D341Med (cell line): ENCODE measurements around the gene SAMHD1.
"Not testable (repeated sequence)": the region's sequence is repeated elsewhere in the genome, so short reads cannot be mapped to it uniquely, and the experiment has no call there.

Source experiments
- DNase-seq: peaks from one replicate; pipeline ENCODE4 v3.0.0; 2012; ENCODE audit warnings: low spot score

SAMHD1 gene

GRCh38 chr20:36956016-36956415, 4.5 kb upstream of the SAMHD1 start:
- DNase-seq = no peak

- DNase-seq = no peak
These were observed 651 bp upstream of the SAMHD1 start for GRCh38 chr20:36951979-36952738.

- peak; percentile 55 for DNase-seq
These were observed 902 bp downstream of the SAMHD1 start for GRCh38 chr20:36950414-36951197.

- no peak for DNase-seq
These were observed 10.1 kb downstream of the SAMHD1 start for GRCh38 chr20:36941401-36941835.

- DNase-seq = no peak
These were observed 14.1 kb downstream of the SAMHD1 start for GRCh38 chr20:36937402-36937770.

- not testable (repeated sequence) for DNase-seq
These were observed 14.6 kb downstream of the SAMHD1 start for GRCh38 chr20:36936761-36937401.

- DNase-seq = no peak
These were observed 15.2 kb downstream of the SAMHD1 start for GRCh38 chr20:36936341-36936740.

- not testable (repeated sequence) for DNase-seq
These were observed 17.9 kb downstream of the SAMHD1 start for GRCh38 chr20:36933571-36933970.

- DNase-seq = no peak
These were observed 18.8 kb downstream of the SAMHD1 start for GRCh38 chr20:36932476-36933426.

GRCh38 chr20:36932067-36932466, 19.4 kb downstream of the SAMHD1 start:
- not testable (repeated sequence) for DNase-seq

GRCh38 chr20:36929691-36930090, 21.8 kb downstream of the SAMHD1 start:
- no peak for DNase-seq

- DNase-seq = no peak
These were observed 22.2 kb downstream of the SAMHD1 start for GRCh38 chr20:36929290-36929689.

GRCh38 chr20:36927704-36928103, 23.8 kb downstream of the SAMHD1 start:
- DNase-seq = no peak

- DNase-seq = no peak
These were observed 24.8 kb downstream of the SAMHD1 start for GRCh38 chr20:36926653-36927200.

- DNase-seq = no peak
These were observed 26.3 kb downstream of the SAMHD1 start for GRCh38 chr20:36925234-36925633.

GRCh38 chr20:36924167-36925045, 27.1 kb downstream of the SAMHD1 start:
- DNase-seq = no peak

GRCh38 chr20:36920334-36920730, 31.2 kb downstream of the SAMHD1 start:
- no peak for DNase-seq

- peak; percentile 63 for DNase-seq
These were observed 31.7 kb downstream of the SAMHD1 start for GRCh38 chr20:36919715-36920333.

- DNase-seq = no peak
These were observed 33.6 kb downstream of the SAMHD1 start for GRCh38 chr20:36917943-36918342.

- no peak for DNase-seq
These were observed 34.3 kb downstream of the SAMHD1 start for GRCh38 chr20:36917240-36917639.
